Brain microvascular endothelial cell (primary cell): ENCODE results near the gene SPATS2L.

Experiments
- DNase-seq: peaks from one replicate; pipeline ENCODE4 v3.0.0-alpha.2; 2020
- H3K27ac ChIP-seq: fragments of 250-450 bp; sonication (Bioruptor Pico); 2 replicates; pipeline ENCODE4 v1.5.1; 2020; ENCODE audit warnings: mild to moderate bottlenecking, moderate library complexity
- H3K27me3 ChIP-seq: fragments of 250-450 bp; sonication (Bioruptor Pico); replicated peaks from 2 replicates; pipeline ENCODE4 v1.5.1; 2020; ENCODE audit warnings: mild to moderate bottlenecking
- H3K36me3 ChIP-seq: fragments of 250-450 bp; sonication (Bioruptor Pico); replicated peaks from 2 replicates; pipeline ENCODE4 v1.5.1; 2020; ENCODE audit warnings: mild to moderate bottlenecking
- H3K4me3 ChIP-seq: 2 replicates; pipeline ENCODE4 v1.5.1; 2011; ENCODE audit warnings: low read depth, mild to moderate bottlenecking, control low read depth, low read length, moderate library complexity
- in situ Hi-C: cut with HindIII; loops from 2 replicates; pipeline ENCODE4 v1.10.0; 2017; ENCODE audit warnings: low sequenced_read_pairs, low pct_ligation_motif_present
- TF ChIP-seq, protein P1 (sequence below): IDR thresholded peaks from 2 replicates; pipeline ENCODE4 v1.5.1; 2011; ENCODE audit warnings: low read depth, mild to moderate bottlenecking, moderate library complexity, low read length, control low read depth, inconsistent platforms; ENCODE audit errors: missing control alignments

Gene SPATS2L

DNA sequence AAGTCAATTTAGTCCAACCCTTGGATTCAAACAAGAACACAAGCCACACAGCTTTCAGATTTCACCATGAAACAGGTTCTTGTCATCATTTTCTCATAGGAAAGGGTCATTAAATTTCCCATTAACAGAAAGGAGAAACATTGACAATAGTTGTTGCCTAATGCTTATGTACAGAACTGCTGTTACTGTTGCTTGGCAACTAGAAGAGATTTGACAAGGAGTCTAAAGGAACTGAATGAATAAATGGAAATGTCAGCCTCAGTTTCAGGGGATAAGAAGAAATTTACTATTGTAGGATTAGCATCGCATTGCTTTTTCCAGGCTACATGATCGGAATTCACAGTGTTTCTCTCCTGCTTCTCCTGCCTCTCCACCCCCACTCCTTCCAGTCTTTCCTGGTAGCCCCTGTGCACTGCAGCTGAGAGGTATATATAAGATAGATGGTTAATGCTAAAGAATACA lies 90.3 kb downstream of the SPATS2L start:
- in situ Hi-C loops = no loop called here
- TF ChIP-seq, protein P1, sequence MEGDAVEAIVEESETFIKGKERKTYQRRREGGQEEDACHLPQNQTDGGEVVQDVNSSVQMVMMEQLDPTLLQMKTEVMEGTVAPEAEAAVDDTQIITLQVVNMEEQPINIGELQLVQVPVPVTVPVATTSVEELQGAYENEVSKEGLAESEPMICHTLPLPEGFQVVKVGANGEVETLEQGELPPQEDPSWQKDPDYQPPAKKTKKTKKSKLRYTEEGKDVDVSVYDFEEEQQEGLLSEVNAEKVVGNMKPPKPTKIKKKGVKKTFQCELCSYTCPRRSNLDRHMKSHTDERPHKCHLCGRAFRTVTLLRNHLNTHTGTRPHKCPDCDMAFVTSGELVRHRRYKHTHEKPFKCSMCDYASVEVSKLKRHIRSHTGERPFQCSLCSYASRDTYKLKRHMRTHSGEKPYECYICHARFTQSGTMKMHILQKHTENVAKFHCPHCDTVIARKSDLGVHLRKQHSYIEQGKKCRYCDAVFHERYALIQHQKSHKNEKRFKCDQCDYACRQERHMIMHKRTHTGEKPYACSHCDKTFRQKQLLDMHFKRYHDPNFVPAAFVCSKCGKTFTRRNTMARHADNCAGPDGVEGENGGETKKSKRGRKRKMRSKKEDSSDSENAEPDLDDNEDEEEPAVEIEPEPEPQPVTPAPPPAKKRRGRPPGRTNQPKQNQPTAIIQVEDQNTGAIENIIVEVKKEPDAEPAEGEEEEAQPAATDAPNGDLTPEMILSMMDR = no peak
- no peak for DNase-seq
- H3K27me3 ChIP-seq = no peaks in the 10 kb centered on the region
- H3K27ac ChIP-seq = no peak overlapping the region
- no peak overlapping the region for H3K4me3 ChIP-seq
- no peaks in the 10 kb centered on the region for H3K36me3 ChIP-seq

DNA sequence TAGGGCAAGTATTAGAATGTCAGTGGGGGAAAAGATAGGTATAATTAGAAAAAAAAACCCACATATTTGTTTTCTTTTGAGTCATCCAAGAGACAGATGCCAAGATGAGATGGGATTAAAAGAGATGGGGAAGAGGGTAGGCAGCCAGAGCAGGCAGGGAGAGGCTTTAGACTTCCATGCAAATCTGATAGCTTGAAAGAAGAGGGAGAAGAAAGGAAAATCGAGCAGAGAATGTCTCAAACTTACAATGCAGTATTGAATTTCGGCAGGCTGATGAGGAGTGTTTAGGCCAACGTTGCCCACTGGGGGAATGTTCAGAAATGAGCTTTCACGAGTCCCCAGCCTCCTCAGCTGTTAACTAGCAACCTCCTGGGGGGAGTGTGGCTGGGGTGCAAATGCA lies 91.3 kb downstream of the SPATS2L start:
- H3K27ac ChIP-seq = peak overlapping the region; percentile 32
- no peaks in the 10 kb centered on the region for H3K27me3 ChIP-seq
- in situ Hi-C loops = no loop called here
- H3K36me3 ChIP-seq = no peaks in the 10 kb centered on the region
- no peak overlapping the region for H3K4me3 ChIP-seq
- DNase-seq = no peak
- TF ChIP-seq, protein P1 = peak; percentile 27

DNA sequence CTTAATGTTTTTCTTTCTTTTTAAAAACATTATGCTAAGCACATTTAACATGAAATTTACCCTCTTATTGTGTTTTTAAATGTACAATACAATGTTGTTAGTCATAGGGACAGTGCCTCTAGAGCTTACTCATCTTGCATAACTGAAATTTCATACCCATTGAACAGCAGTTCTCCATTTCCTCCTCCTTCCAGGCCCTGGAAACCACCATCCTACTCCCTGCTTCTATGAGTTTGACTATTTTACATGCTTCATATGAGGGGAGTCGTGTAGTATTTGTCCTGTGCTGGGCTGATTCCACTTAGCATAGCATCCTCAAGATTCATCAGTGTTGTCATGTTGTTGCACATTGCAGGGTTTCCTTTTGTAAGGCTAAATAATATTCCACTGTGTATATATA lies 92.6 kb downstream of the SPATS2L start:
- in situ Hi-C loops = no loop called here
- H3K4me3 ChIP-seq = no peak overlapping the region
- DNase-seq = peak; percentile 75
- no peaks in the 10 kb centered on the region for H3K36me3 ChIP-seq
- TF ChIP-seq, protein P1 = no peak
- peak overlapping the region; percentile 50 for H3K27ac ChIP-seq
- H3K27me3 ChIP-seq = no peaks in the 10 kb centered on the region

DNA sequence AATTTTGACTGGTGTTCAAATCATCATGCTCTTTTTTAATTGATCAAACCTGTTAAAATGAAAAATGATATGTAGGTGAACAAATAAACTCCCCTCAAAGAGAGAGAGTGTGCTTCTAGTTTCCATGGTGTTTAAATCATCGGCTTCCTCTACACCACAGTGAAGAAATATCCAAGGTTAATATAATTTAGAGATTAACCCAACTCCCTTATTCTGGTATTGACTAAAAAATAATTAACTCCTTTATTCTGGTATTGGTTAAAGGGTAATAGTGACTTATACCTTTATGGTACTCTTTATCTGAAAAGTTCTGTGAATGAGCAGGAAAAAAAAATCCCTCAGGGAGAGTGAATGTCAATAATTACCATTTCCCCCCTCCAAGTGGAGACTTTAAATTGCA lies 93.1 kb downstream of the SPATS2L start:
- Histone ChIP-seq H3K36me3 (no peaks in the 10 kb centered on the region), H3K4me3 (no peak overlapping the region), H3K27ac (peak overlapping the region; percentile 3), H3K27me3 (no peaks in the 10 kb centered on the region)
- DNase-seq = no peak
- in situ Hi-C loops = no loop called here
- TF ChIP-seq, protein P1 = no peak

DNA sequence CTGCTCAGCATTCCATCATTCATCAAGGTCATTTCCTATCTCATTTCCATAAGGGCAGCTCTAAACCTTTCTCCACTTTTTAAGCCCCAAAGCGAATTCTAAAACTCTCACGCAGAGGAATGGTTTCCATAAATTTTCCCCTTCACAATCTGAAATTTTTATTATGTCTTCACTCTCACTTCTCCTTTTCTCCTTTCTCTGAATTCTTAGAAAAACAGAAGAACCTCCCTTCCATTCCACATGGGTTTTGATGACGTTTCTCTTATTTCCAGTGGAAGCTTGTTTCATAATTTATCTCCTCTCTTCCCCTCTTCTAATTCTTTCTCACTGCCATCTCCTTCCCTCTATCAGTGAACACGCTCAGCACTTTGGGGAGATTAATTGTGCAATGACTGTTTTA lies 97.3 kb downstream of the SPATS2L start:
- H3K36me3 ChIP-seq = no peaks in the 10 kb centered on the region
- H3K27me3 ChIP-seq = no peaks in the 10 kb centered on the region
- no peak for DNase-seq
- H3K4me3 ChIP-seq = no peak overlapping the region
- TF ChIP-seq, protein P1 = no peak
- H3K27ac ChIP-seq = no peak overlapping the region
- in situ Hi-C loops = no loop called here

DNA sequence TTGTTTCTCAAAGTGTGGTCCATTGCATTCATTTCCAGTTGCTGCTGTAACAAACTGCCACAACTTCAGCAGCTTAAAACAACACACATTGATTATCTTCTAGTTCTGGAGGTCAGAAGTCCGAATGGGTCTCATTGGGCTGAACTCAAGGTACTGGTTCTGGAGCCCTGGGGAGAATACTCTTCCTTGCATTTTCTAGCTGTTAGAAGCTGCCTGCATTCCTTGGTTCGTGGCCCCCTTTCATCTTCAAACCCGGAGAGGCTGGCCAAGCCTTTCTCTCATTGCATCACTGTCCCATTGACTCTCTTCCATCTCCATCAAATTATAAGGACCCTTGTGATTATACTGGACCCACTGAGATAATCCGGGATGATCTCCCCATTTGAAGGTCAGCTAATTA lies 98.1 kb downstream of the SPATS2L start:
- Histone ChIP-seq H3K36me3 (no peaks in the 10 kb centered on the region), H3K27ac (peak overlapping the region; percentile 81), H3K27me3 (no peaks in the 10 kb centered on the region), H3K4me3 (no peak overlapping the region)
- in situ Hi-C loops = no loop called here
- no peak for DNase-seq
- TF ChIP-seq, protein P1 = no peak
